Mesodermal cell (in vitro differentiated cells): ENCODE results near the gene FBH1.
"Not testable (repeated sequence)": the region's sequence is repeated elsewhere in the genome, so short reads cannot be mapped to it uniquely, and the experiment has no call there.

Experiments
- H3K27ac ChIP-seq: 2 replicates; pipeline ENCODE4 v1.7.0; 2013; ENCODE audit warnings: mild to moderate bottlenecking, low read depth, low read length, moderate library complexity; ENCODE audit not compliant: severe bottlenecking
- H3K36me3 ChIP-seq: 2 replicates; pipeline ENCODE4 v1.7.1; 2013; ENCODE audit warnings: mild to moderate bottlenecking, low read length, moderate library complexity; ENCODE audit not compliant: control insufficient read depth, insufficient read depth
- H3K4me1 ChIP-seq: one replicate; pipeline ENCODE4 v1.7.1; 2013; ENCODE audit warnings: mild to moderate bottlenecking, low read length; ENCODE audit not compliant: insufficient read depth, control insufficient read depth, poor library complexity, severe bottlenecking
- H3K4me3 ChIP-seq: 2 replicates; pipeline ENCODE4 v1.7.0; 2013; ENCODE audit warnings: low read length, control low read depth, mild to moderate bottlenecking; ENCODE audit not compliant: insufficient read depth, poor library complexity, severe bottlenecking; ENCODE audit errors: extremely low read depth
- H3K9me3 ChIP-seq: 2 replicates; pipeline ENCODE4 v1.7.1; 2013; ENCODE audit warnings: mild to moderate bottlenecking, low read length, moderate library complexity; ENCODE audit not compliant: control insufficient read depth
- WGBS, 2 experiments: methylation state at CpG; one replicate each; pipeline ENCODE4 v1.1.5; 2013; ENCODE audit warnings: missing lambda C conversion rate in 2 of 2; ENCODE audit not compliant: insufficient coverage in 2 of 2; 5-methylcytosine and 5-hydroxymethylcytosine counted together

Gene FBH1

GRCh38 chr10:5903563-5903962 lies 13.5 kb downstream of the FBH1 start:
- Histone ChIP-seq H3K9me3 (no peaks in the 10 kb centered on the region), H3K4me3 (no peak overlapping the region), H3K36me3 (peaks cover 53% of the 10 kb centered on the region), H3K27ac (no peak overlapping the region), H3K4me1 (no peaks in the 10 kb centered on the region)
- 76% methylated on average over 2 of the region's 6 CpGs; no CpG with 5 or more reads in 1 of the 2 experiments for WGBS, 2 experiments

- H3K4me3 ChIP-seq, result no peak overlapping the region
- H3K27ac ChIP-seq, result no peak overlapping the region
- WGBS, 2 experiments, result 97 to 100% methylated on average over 1 to 3 of the region's 4 CpGs
Measured at GRCh38 chr10:5904227-5904626, 14.2 kb downstream of the FBH1 start.

GRCh38 chr10:5905854-5906507 lies 15.9 kb downstream of the FBH1 start:
- H3K27ac ChIP-seq, result no peak overlapping the region
- 93 to 98% methylated on average over 10 to 13 of the region's 13 CpGs for WGBS, 2 experiments
- no peaks in the 10 kb centered on the region for H3K9me3 ChIP-seq
- no peaks in the 10 kb centered on the region for H3K4me1 ChIP-seq
- H3K36me3 ChIP-seq, result peaks cover 71% of the 10 kb centered on the region
- H3K4me3 ChIP-seq, result no peak overlapping the region

More at GRCh38 chr10:5904227-5904626, 14.2 kb downstream of the FBH1 start:
- no peaks in the 10 kb centered on the region for H3K9me3 ChIP-seq
- H3K36me3 ChIP-seq, result peaks cover 59% of the 10 kb centered on the region
- no peaks in the 10 kb centered on the region for H3K4me1 ChIP-seq

GRCh38 chr10:5906651-5907050 lies 16.6 kb downstream of the FBH1 start:
- H3K4me1 ChIP-seq, result no peaks in the 10 kb centered on the region
- H3K4me3 ChIP-seq, result no peak overlapping the region
- 91 to 94% methylated on average over 5 of the region's 5 CpGs for WGBS, 2 experiments

GRCh38 chr10:5908676-5909075 lies 18.6 kb downstream of the FBH1 start:
- H3K4me1 ChIP-seq, H3K9me3 ChIP-seq, H3K4me3 ChIP-seq, H3K27ac ChIP-seq: not testable (repeated sequence)
- WGBS, 2 experiments, result 91 to 100% methylated on average over 6 to 7 of the region's 7 CpGs
- H3K36me3 ChIP-seq, result peaks cover 82% of the 10 kb centered on the region

More at GRCh38 chr10:5906651-5907050, 16.6 kb downstream of the FBH1 start:
- Histone ChIP-seq H3K9me3 (no peaks in the 10 kb centered on the region), H3K36me3 (peaks cover 77% of the 10 kb centered on the region), H3K27ac (no peak overlapping the region)

GRCh38 chr10:5910323-5911100 lies 20.5 kb downstream of the FBH1 start:
- H3K27ac ChIP-seq, result no peak overlapping the region
- H3K9me3 ChIP-seq, result no peaks in the 10 kb centered on the region
- no peak overlapping the region for H3K4me3 ChIP-seq
- WGBS, 2 experiments, result 95 to 96% methylated on average over 12 to 13 of the region's 18 CpGs
- H3K36me3 ChIP-seq, result peaks cover 90% of the 10 kb centered on the region
- no peaks in the 10 kb centered on the region for H3K4me1 ChIP-seq

- H3K36me3 ChIP-seq, result peaks cover 90% of the 10 kb centered on the region
- 94 to 100% methylated on average over 4 of the region's 4 CpGs for WGBS, 2 experiments
Measured at GRCh38 chr10:5911670-5912069, 21.6 kb downstream of the FBH1 start.

GRCh38 chr10:5913736-5914135 lies 23.7 kb downstream of the FBH1 start:
- WGBS, 2 experiments, result no CpG with 5 or more reads among the region's 4 CpGs
- Histone ChIP-seq H3K9me3 (no peaks in the 10 kb centered on the region), H3K4me3 (no peak overlapping the region), H3K36me3 (peaks cover 99% of the 10 kb centered on the region), H3K27ac (no peak overlapping the region), H3K4me1 (no peaks in the 10 kb centered on the region)

More at GRCh38 chr10:5911670-5912069, 21.6 kb downstream of the FBH1 start:
- Histone ChIP-seq H3K4me1 (no peaks in the 10 kb centered on the region), H3K9me3 (no peaks in the 10 kb centered on the region), H3K27ac (no peak overlapping the region), H3K4me3 (no peak overlapping the region)

GRCh38 chr10:5915451-5915850 lies 25.4 kb downstream of the FBH1 start:
- Histone ChIP-seq H3K36me3 (peaks cover 99% of the 10 kb centered on the region), H3K9me3 (no peaks in the 10 kb centered on the region), H3K4me1 (no peaks in the 10 kb centered on the region), H3K4me3 (no peak overlapping the region), H3K27ac (no peak overlapping the region)
- WGBS, 2 experiments, result 96 to 99% methylated on average over 13 to 14 of the region's 14 CpGs

- Histone ChIP-seq H3K9me3 (no peaks in the 10 kb centered on the region), H3K4me3 (no peak overlapping the region), H3K4me1 (no peaks in the 10 kb centered on the region), H3K36me3 (peaks cover 98% of the 10 kb centered on the region), H3K27ac (no peak overlapping the region)
- 96 to 100% methylated on average over 13 of the region's 13 CpGs for WGBS, 2 experiments
Measured at GRCh38 chr10:5917305-5917704, 27.3 kb downstream of the FBH1 start.

GRCh38 chr10:5918763-5919162 lies 28.7 kb downstream of the FBH1 start:
- no peaks in the 10 kb centered on the region for H3K4me1 ChIP-seq
- no peak overlapping the region for H3K27ac ChIP-seq
- H3K4me3 ChIP-seq, result no peak overlapping the region
- WGBS, 2 experiments, result 92 to 100% methylated on average over 1 to 4 of the region's 4 CpGs
- peaks cover 98% of the 10 kb centered on the region for H3K36me3 ChIP-seq
- no peaks in the 10 kb centered on the region for H3K9me3 ChIP-seq
